ENCODE data around the gene ANKRD39. TPM values are rescaled to one million over a fixed set of nuclear protein-coding genes. Genes with fewer than 3 reads are reported as not detected.

Gene ANKRD39
- total RNA-seq, 1 donor from 2014 or later: 3.7 TPM

- H3K9ac ChIP-seq (ENCODE audit: low read depth in 1 of 3, low read length in 3 of 3): peak overlapping the region in 2 of 3 donors; percentile 14 to 57
- no peak overlapping the region for H3K4me3 ChIP-seq (ENCODE audit: low read length in 3 of 3)
- no peaks in the 10 kb centered on the region for H3K27me3 ChIP-seq (ENCODE audit: control insufficient read depth in 3 of 3, insufficient read depth in 3 of 3, low read length in 3 of 3)
- H3K9me3 ChIP-seq (ENCODE audit: control insufficient read depth in 3 of 3, low read length in 3 of 3): no peaks in the 10 kb centered on the region
- no peaks in the 10 kb centered on the region for H3K36me3 ChIP-seq (ENCODE audit: control insufficient read depth in 3 of 3, insufficient read depth in 3 of 3, low read length in 3 of 3)
- H3K4me1 ChIP-seq (ENCODE audit: control insufficient read depth in 3 of 3, insufficient read depth in 3 of 3, low read length in 3 of 3): peaks cover 22 to 28% (median 25%) of the 10 kb centered on the region in 3 donors
- peak overlapping the region; percentile 25 for H3K27ac ChIP-seq (ENCODE audit: low read depth, low read length)
These were observed 15.9 kb upstream of the ANKRD39 start for GRCh38 chr2:96873651-96874096.

GRCh38 chr2:96872591-96873349, 15.0 kb upstream of the ANKRD39 start:
- Histone ChIP-seq H3K9me3 (ENCODE audit: control insufficient read depth in 3 of 3, low read length in 3 of 3) (no peaks in the 10 kb centered on the region), H3K27ac (ENCODE audit: low read depth, low read length) (no peak overlapping the region), H3K27me3 (ENCODE audit: control insufficient read depth in 3 of 3, insufficient read depth in 3 of 3, low read length in 3 of 3) (no peaks in the 10 kb centered on the region), H3K36me3 (ENCODE audit: control insufficient read depth in 3 of 3, insufficient read depth in 3 of 3, low read length in 3 of 3) (no peaks in the 10 kb centered on the region), H3K9ac (ENCODE audit: low read depth in 1 of 3, low read length in 3 of 3) (no peak overlapping the region), H3K4me1 (ENCODE audit: control insufficient read depth in 3 of 3, insufficient read depth in 3 of 3, low read length in 3 of 3) (peaks cover 29 to 31% (median 31%) of the 10 kb centered on the region in 3 donors), H3K4me3 (ENCODE audit: low read length in 3 of 3) (no peak overlapping the region)

- H3K36me3 ChIP-seq (ENCODE audit: control insufficient read depth in 3 of 3, insufficient read depth in 3 of 3, low read length in 3 of 3): peaks cover 9 to 12% (median 11%) of the 10 kb centered on the region in 3 donors
- H3K27me3 ChIP-seq (ENCODE audit: control insufficient read depth in 3 of 3, insufficient read depth in 3 of 3, low read length in 3 of 3): no peaks in the 10 kb centered on the region
- H3K9me3 ChIP-seq (ENCODE audit: control insufficient read depth in 3 of 3, low read length in 3 of 3): no peaks in the 10 kb centered on the region
- peak overlapping the region; percentile 57 to 83 (median 82) for H3K9ac ChIP-seq (ENCODE audit: low read depth in 1 of 3, low read length in 3 of 3)
- H3K27ac ChIP-seq (ENCODE audit: low read depth, low read length): peak overlapping the region; percentile 82
- peaks cover 47 to 50% (median 48%) of the 10 kb centered on the region in 3 donors for H3K4me1 ChIP-seq (ENCODE audit: control insufficient read depth in 3 of 3, insufficient read depth in 3 of 3, low read length in 3 of 3)
- H3K4me3 ChIP-seq (ENCODE audit: low read length in 3 of 3): peak overlapping the region; percentile 54 to 80 (median 71)
These were observed 12.9 kb upstream of the ANKRD39 start for GRCh38 chr2:96870626-96871255.

- Histone ChIP-seq H3K4me3 (ENCODE audit: low read length in 3 of 3) (peak within 1 kb of the TSS; percentile 71 to 80 (median 71)), H3K4me1 (ENCODE audit: control insufficient read depth in 3 of 3, insufficient read depth in 3 of 3, low read length in 3 of 3) (peaks cover 47 to 52% (median 48%) of the 10 kb centered on the region in 3 donors), H3K9ac (ENCODE audit: low read depth in 1 of 3, low read length in 3 of 3) (peak within 1 kb of the TSS; percentile 80 to 83 (median 83)), H3K27me3 (ENCODE audit: control insufficient read depth in 3 of 3, insufficient read depth in 3 of 3, low read length in 3 of 3) (no peaks in the 10 kb centered on the region), H3K9me3 (ENCODE audit: control insufficient read depth in 3 of 3, low read length in 3 of 3) (no peaks in the 10 kb centered on the region), H3K36me3 (ENCODE audit: control insufficient read depth in 3 of 3, insufficient read depth in 3 of 3, low read length in 3 of 3) (peaks cover 16 to 20% (median 18%) of the 10 kb centered on the region in 3 donors), H3K27ac (ENCODE audit: low read depth, low read length) (peak within 1 kb of the TSS; percentile 89)
These were observed 12.2 kb upstream of the ANKRD39 start, which contains the start of gene SEMA4C for GRCh38 chr2:96869822-96870625. Gene SEMA4C, minus strand, starts transcription at chr2:96870080. Its CDS starts 2,194 bp downstream, at chr2:96867886.

GRCh38 chr2:96869281-96869821, 11.5 kb upstream of the ANKRD39 start:
- peaks cover 23 to 26% (median 25%) of the 10 kb centered on the region in 3 donors for H3K36me3 ChIP-seq (ENCODE audit: control insufficient read depth in 3 of 3, insufficient read depth in 3 of 3, low read length in 3 of 3)
- H3K27me3 ChIP-seq (ENCODE audit: control insufficient read depth in 3 of 3, insufficient read depth in 3 of 3, low read length in 3 of 3): no peaks in the 10 kb centered on the region
- H3K27ac ChIP-seq (ENCODE audit: low read depth, low read length): peak overlapping the region; percentile 89
- peak overlapping the region; percentile 71 to 80 (median 71) for H3K4me3 ChIP-seq (ENCODE audit: low read length in 3 of 3)
- no peaks in the 10 kb centered on the region for H3K9me3 ChIP-seq (ENCODE audit: control insufficient read depth in 3 of 3, low read length in 3 of 3)
- H3K4me1 ChIP-seq (ENCODE audit: control insufficient read depth in 3 of 3, insufficient read depth in 3 of 3, low read length in 3 of 3): peaks cover 43 to 48% (median 47%) of the 10 kb centered on the region in 3 donors
- peak overlapping the region; percentile 80 to 83 (median 83) for H3K9ac ChIP-seq (ENCODE audit: low read depth in 1 of 3, low read length in 3 of 3)

- peaks cover 29 to 33% (median 31%) of the 10 kb centered on the region in 3 donors for H3K36me3 ChIP-seq (ENCODE audit: control insufficient read depth in 3 of 3, insufficient read depth in 3 of 3, low read length in 3 of 3)
These were observed 10.9 kb upstream of the ANKRD39 start for GRCh38 chr2:96868555-96869280.

GRCh38 chr2:96867756-96868554, 10.1 kb upstream of the ANKRD39 start:
- H3K27me3 ChIP-seq (ENCODE audit: control insufficient read depth in 3 of 3, insufficient read depth in 3 of 3, low read length in 3 of 3): no peaks in the 10 kb centered on the region
- H3K9ac ChIP-seq (ENCODE audit: low read depth in 1 of 3, low read length in 3 of 3): peak overlapping the region; percentile 80 to 83 (median 83)
- H3K4me1 ChIP-seq (ENCODE audit: control insufficient read depth in 3 of 3, insufficient read depth in 3 of 3, low read length in 3 of 3): peaks cover 33 to 37% (median 36%) of the 10 kb centered on the region in 3 donors

More at GRCh38 chr2:96868555-96869280, 10.9 kb upstream of the ANKRD39 start:
- Histone ChIP-seq H3K4me3 (ENCODE audit: low read length in 3 of 3) (peak overlapping the region; percentile 71 to 80 (median 71)), H3K9ac (ENCODE audit: low read depth in 1 of 3, low read length in 3 of 3) (peak overlapping the region; percentile 80 to 83 (median 83)), H3K9me3 (ENCODE audit: control insufficient read depth in 3 of 3, low read length in 3 of 3) (no peaks in the 10 kb centered on the region), H3K27ac (ENCODE audit: low read depth, low read length) (peak overlapping the region; percentile 89), H3K4me1 (ENCODE audit: control insufficient read depth in 3 of 3, insufficient read depth in 3 of 3, low read length in 3 of 3) (peaks cover 36 to 42% (median 42%) of the 10 kb centered on the region in 3 donors), H3K27me3 (ENCODE audit: control insufficient read depth in 3 of 3, insufficient read depth in 3 of 3, low read length in 3 of 3) (no peaks in the 10 kb centered on the region)

GRCh38 chr2:96866986-96867755, 9.4 kb upstream of the ANKRD39 start:
- Histone ChIP-seq H3K4me3 (ENCODE audit: low read length in 3 of 3) (peak overlapping the region; percentile 71 to 80 (median 71)), H3K27ac (ENCODE audit: low read depth, low read length) (peak overlapping the region; percentile 89), H3K9ac (ENCODE audit: low read depth in 1 of 3, low read length in 3 of 3) (peak overlapping the region; percentile 80 to 83 (median 83)), H3K9me3 (ENCODE audit: control insufficient read depth in 3 of 3, low read length in 3 of 3) (no peaks in the 10 kb centered on the region), H3K4me1 (ENCODE audit: control insufficient read depth in 3 of 3, insufficient read depth in 3 of 3, low read length in 3 of 3) (peaks cover 30 to 35% (median 32%) of the 10 kb centered on the region in 3 donors), H3K36me3 (ENCODE audit: control insufficient read depth in 3 of 3, insufficient read depth in 3 of 3, low read length in 3 of 3) (peaks cover 35 to 41% (median 40%) of the 10 kb centered on the region in 3 donors), H3K27me3 (ENCODE audit: control insufficient read depth in 3 of 3, insufficient read depth in 3 of 3, low read length in 3 of 3) (no peaks in the 10 kb centered on the region)

More at GRCh38 chr2:96867756-96868554, 10.1 kb upstream of the ANKRD39 start:
- Histone ChIP-seq H3K36me3 (ENCODE audit: control insufficient read depth in 3 of 3, insufficient read depth in 3 of 3, low read length in 3 of 3) (peaks cover 35 to 40% (median 39%) of the 10 kb centered on the region in 3 donors), H3K4me3 (ENCODE audit: low read length in 3 of 3) (peak overlapping the region; percentile 71 to 80 (median 71)), H3K27ac (ENCODE audit: low read depth, low read length) (peak overlapping the region; percentile 89), H3K9me3 (ENCODE audit: control insufficient read depth in 3 of 3, low read length in 3 of 3) (no peaks in the 10 kb centered on the region)

Data from skeletal muscle tissue (tissue), 4 donors.